WTC11 (cell line): ENCODE data around the gene EDN2.

Experiments
- ATF3 ChIP-seq: sonication (generic); formaldehyde crosslinking; conservative IDR thresholded peaks from 2 replicates; pipeline ENCODE4 v1.8.1; 2022; ENCODE audit warnings: mild to moderate bottlenecking, missing genetic modification reagents
- CREB1 ChIP-seq: sonication (generic); formaldehyde crosslinking; IDR thresholded peaks from 2 replicates; pipeline ENCODE4 v1.8.0; 2023; ENCODE audit warnings: mild to moderate bottlenecking, missing genetic modification reagents
- IRF2 ChIP-seq: sonication (generic); formaldehyde crosslinking; IDR thresholded peaks from 2 replicates; pipeline ENCODE4 v1.8.0; 2022; ENCODE audit warnings: low read depth, missing genetic modification reagents, borderline replicate concordance
- MLX ChIP-seq: sonication (generic); formaldehyde crosslinking; IDR thresholded peaks from 2 replicates; pipeline ENCODE4 v1.8.1; 2023; ENCODE audit warnings: mild to moderate bottlenecking, missing genetic modification reagents, moderate library complexity
- SMAD3 ChIP-seq: sonication (generic); formaldehyde crosslinking; IDR thresholded peaks from 2 replicates; pipeline ENCODE4 v1.8.0; 2022; ENCODE audit warnings: missing genetic modification reagents, mild to moderate bottlenecking, borderline replicate concordance
- TF ChIP-seq, protein P1 (sequence below): fragments of 200-600 bp; IDR thresholded peaks from 2 replicates; pipeline ENCODE4 v1.8.0; 2022; ENCODE audit warnings: antibody characterized with exemption
- TF ChIP-seq, protein P2 (sequence below): sonication (generic); formaldehyde crosslinking; IDR thresholded peaks from 2 replicates; pipeline ENCODE4 v1.8.1; 2022; ENCODE audit warnings: mild to moderate bottlenecking, missing genetic modification reagents, moderate library complexity, borderline replicate concordance
- TF ChIP-seq, protein P3 (sequence below): sonication (generic); formaldehyde crosslinking; IDR thresholded peaks from 2 replicates; pipeline ENCODE4 v1.8.0; 2022; ENCODE audit warnings: mild to moderate bottlenecking, missing genetic modification reagents

DNA sequence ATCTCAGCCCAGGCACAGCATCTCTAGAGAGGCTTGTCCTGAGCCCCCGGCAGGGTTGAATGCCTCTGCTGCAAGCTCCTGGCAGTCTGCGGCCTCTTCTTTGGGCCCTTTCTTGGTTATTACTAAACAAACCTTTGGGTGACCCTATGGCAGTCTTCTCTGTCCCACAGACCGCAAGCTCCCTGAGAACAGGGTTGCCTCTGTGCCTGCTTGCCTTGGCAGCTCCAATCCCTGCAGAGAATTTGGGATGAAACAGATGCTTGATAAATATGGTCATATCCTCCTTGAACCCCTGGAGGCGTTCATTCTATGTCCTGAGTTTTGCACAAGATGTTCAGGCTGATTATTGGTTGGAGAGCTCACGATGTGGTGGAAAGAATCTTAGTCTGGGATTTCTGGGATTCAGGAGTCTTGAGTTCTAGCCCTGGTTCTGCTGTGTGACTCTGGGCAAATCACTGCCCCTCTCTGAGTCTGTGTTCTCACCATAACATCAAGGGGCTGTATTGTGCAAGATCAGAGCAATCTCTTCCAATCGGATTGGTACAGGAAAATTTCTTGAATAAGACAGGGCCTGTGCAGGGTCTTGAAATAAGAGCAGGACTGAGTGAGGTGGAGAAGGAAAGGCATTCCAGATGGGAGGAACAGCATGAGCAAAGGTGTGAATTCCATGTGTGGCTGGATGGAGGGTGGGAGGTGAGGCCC, 49.6 kb downstream of the EDN2 start:
- TF ChIP-seq, protein P1, sequence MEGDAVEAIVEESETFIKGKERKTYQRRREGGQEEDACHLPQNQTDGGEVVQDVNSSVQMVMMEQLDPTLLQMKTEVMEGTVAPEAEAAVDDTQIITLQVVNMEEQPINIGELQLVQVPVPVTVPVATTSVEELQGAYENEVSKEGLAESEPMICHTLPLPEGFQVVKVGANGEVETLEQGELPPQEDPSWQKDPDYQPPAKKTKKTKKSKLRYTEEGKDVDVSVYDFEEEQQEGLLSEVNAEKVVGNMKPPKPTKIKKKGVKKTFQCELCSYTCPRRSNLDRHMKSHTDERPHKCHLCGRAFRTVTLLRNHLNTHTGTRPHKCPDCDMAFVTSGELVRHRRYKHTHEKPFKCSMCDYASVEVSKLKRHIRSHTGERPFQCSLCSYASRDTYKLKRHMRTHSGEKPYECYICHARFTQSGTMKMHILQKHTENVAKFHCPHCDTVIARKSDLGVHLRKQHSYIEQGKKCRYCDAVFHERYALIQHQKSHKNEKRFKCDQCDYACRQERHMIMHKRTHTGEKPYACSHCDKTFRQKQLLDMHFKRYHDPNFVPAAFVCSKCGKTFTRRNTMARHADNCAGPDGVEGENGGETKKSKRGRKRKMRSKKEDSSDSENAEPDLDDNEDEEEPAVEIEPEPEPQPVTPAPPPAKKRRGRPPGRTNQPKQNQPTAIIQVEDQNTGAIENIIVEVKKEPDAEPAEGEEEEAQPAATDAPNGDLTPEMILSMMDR: no peak
- TF ChIP-seq IRF2 (no peak), ATF3 (CRISPR knock-in tag) (no peak), SMAD3 (no peak), CREB1 (no peak), MLX (CRISPR knock-in tag) (no peak)
- TF ChIP-seq, protein P2, sequence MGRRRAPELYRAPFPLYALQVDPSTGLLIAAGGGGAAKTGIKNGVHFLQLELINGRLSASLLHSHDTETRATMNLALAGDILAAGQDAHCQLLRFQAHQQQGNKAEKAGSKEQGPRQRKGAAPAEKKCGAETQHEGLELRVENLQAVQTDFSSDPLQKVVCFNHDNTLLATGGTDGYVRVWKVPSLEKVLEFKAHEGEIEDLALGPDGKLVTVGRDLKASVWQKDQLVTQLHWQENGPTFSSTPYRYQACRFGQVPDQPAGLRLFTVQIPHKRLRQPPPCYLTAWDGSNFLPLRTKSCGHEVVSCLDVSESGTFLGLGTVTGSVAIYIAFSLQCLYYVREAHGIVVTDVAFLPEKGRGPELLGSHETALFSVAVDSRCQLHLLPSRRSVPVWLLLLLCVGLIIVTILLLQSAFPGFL (CRISPR knock-in tag): no peak
- TF ChIP-seq, protein P3, sequence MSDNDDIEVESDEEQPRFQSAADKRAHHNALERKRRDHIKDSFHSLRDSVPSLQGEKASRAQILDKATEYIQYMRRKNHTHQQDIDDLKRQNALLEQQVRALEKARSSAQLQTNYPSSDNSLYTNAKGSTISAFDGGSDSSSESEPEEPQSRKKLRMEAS: no peak
